Ectodermal cell (in vitro differentiated cells): ENCODE results near the gene ALDH3A1.
"Not testable (repeated sequence)": the region's sequence is repeated elsewhere in the genome, so short reads cannot be mapped to it uniquely, and the experiment has no call there.

Experiments
- H3K27ac ChIP-seq: 2 replicates; pipeline ENCODE4 v1.7.0; 2013; ENCODE audit warnings: mild to moderate bottlenecking, low read depth, low read length; ENCODE audit not compliant: insufficient read depth, poor library complexity, severe bottlenecking
- H3K27me3 ChIP-seq: 2 replicates; pipeline ENCODE4 v1.7.0; 2013; ENCODE audit warnings: mild to moderate bottlenecking, low read length; ENCODE audit not compliant: insufficient read depth, control insufficient read depth, poor library complexity, severe bottlenecking
- H3K36me3 ChIP-seq: one replicate; pipeline ENCODE4 v1.7.0; 2013; ENCODE audit warnings: low read length; ENCODE audit not compliant: control insufficient read depth, insufficient read depth
- H3K4me1 ChIP-seq: one replicate; pipeline ENCODE4 v1.7.0; 2013; ENCODE audit warnings: low read length; ENCODE audit not compliant: control insufficient read depth, insufficient read depth
- H3K4me3 ChIP-seq: 2 replicates; pipeline ENCODE4 v1.7.0; 2013; ENCODE audit warnings: low read depth, low read length, control low read depth; ENCODE audit not compliant: insufficient read depth
- H3K9me3 ChIP-seq: 2 replicates; pipeline ENCODE4 v1.7.0; 2013; ENCODE audit warnings: mild to moderate bottlenecking, low read length, moderate library complexity; ENCODE audit not compliant: control insufficient read depth
- WGBS, 2 experiments: methylation state at CpG; one replicate each; pipeline ENCODE4 v1.1.7; 2013; ENCODE audit warnings: missing lambda C conversion rate in 2 of 2; 5-methylcytosine and 5-hydroxymethylcytosine counted together

ALDH3A1 gene

DNA sequence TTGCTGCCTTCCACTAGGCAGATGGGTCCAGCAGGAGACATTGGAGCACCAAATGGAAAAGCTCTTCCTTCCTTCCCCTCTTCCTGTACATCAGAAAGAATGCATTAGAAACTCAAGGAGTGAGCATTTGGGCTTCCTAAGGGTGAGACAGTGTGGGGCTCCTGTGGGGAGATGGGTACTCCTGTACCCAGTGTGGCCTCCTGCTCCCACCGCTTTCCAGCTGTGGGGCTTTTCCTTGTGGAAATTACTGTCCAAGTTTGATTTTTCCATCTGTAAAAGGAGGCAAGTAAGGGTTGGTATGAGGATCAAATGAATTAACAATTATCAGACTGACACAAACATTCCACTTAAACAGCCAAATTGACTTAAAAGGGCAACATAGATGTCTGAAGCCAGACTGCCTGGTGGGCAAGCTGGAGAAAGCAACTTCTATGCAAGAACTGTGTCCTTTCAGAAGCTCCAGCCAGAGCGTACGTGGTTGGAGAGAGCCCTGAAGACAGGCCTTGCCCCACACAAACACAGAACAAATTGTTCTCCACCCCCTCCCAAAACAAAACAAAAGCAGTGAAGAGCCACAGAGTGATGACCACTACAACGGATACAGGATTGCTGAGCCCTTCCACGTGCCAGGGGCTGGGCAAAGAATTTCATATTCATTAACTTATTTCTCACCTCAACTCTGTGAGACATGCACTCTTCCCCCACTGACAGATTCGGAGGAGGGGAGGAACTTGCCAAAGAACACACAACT, 23.1 kb upstream of the ALDH3A1 start:
- Histone ChIP-seq H3K27me3 (no peaks in the 10 kb centered on the region), H3K9me3 (no peaks in the 10 kb centered on the region), H3K36me3 (no peaks in the 10 kb centered on the region), H3K27ac (no peak overlapping the region), H3K4me1 (no peaks in the 10 kb centered on the region), H3K4me3 (no peak overlapping the region)
- 89% methylated on average over 6 of the region's 6 CpGs for WGBS, 2 experiments

DNA sequence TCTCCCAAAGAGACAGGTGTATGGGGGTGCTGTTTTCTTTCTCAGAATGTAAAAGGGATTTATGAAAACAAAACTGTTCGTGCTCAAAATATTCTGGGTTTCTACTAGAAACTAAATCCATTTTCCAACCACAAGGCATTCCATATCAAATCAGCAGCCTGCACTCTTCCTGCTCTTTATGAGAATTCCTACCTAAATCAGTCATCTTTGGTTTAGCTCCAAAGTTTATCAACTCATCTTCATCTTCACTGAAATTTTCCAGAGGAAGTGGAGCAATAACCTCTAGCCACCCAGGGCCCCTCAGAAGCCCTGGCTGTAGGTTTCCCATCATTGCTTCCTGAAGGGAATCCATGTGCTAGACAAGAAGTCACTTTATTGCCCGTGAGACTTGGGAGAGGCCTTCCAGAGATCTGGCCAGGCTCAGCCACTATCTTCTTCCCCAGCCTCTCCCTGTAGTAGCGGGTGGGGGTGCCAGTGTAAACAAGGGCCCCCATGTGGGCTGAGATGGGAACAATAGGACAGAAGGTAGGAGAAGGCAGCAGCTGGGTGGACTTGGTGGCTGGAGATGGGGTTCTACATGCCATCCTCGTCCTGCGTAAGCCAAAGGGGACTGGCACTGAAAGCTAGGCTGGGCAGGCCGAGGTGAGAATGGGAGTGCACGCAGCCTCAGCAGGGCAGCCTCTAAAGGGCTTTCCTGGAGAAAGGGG, 22.0 kb upstream of the ALDH3A1 start:
- 92 to 93% methylated on average over 7 of the region's 7 CpGs for WGBS, 2 experiments
- no peak overlapping the region for H3K27ac ChIP-seq

DNA sequence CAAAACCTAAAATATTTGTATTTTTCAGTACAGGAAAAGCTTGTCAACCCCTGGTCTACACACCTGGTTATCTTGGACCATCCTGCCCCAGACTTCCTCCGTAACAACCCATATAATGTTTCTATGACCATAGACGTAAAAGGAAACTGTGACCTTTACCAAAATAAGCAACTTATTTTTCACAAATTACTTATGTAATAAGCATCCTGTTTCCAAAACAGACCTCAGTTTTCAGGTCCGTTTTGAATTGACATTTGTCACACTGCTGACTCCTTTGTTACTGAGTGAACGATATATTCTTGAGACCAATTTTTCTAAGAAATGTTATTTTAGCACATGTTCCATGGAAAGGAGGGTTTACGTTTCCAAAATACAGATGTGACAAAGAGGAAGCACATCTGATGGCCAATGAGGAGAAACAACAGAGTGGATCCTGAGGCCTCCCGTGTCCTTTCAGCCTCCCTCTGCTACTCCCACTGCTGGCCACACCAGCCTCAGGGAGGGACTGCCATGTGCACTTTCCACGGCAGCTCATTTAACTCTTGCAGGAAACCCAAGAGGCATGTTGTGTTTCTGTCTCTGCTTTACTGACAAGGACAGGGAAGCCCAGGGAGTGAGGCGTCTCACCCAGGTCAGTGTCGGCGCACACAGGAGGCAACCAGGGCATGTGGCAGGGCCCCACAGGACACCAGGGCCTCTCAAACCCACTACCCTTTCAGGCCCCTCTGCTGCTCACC, 20.1 kb upstream of the ALDH3A1 start:
- 83 to 84% methylated on average over 10 of the region's 10 CpGs for WGBS, 2 experiments
- Histone ChIP-seq H3K4me3 (no peak overlapping the region), H3K27ac (no peak overlapping the region), H3K36me3 (no peaks in the 10 kb centered on the region), H3K4me1 (no peaks in the 10 kb centered on the region), H3K9me3 (no peaks in the 10 kb centered on the region), H3K27me3 (no peaks in the 10 kb centered on the region)

More for the DNA sequence above, 22.0 kb upstream of the ALDH3A1 start:
- H3K27me3 ChIP-seq, result no peaks in the 10 kb centered on the region
- no peaks in the 10 kb centered on the region for H3K9me3 ChIP-seq
- H3K4me1 ChIP-seq, result no peaks in the 10 kb centered on the region
- H3K36me3 ChIP-seq, result no peaks in the 10 kb centered on the region
- no peak overlapping the region for H3K4me3 ChIP-seq

DNA sequence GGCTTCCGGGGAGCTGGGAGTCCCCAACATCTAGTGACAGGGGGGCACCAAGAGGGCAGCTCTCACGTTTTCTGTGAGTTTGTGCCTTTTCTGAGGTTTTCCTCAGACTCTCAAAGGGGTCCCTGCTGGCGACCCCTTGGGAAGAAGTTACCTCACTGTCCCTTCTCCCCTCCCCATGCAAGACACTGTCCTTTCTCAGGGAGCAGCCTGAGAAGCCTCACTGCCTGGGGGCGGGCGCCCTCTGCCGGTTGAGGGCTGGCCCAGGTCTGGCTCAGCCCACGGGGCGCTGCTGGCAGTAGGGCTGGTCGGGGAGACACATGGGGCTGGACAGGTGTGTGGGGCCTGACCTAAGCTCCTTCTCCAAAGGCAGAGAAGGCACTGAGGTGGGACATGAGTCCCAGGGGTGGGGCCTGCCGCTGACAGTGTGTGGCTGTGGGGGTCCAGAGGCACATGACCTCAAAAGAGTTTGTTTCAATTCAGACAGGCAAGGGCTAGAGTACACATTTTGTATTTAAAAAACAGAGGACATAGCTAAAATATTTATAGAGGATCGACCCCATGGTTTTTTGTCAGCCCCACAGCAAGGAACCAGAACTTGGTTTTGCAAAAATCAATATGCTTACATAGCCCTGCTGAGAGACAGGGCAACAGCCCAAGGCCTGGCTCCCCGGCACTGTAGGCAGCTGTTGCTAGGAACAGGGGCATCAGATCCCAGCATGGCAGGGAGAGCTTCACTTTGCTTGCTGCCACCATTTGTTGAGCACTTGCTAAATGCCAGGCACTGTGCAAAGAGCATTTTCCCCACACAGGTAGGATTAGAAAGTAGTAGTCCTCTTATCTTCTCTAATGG, 18.5 kb upstream of the ALDH3A1 start:
- no peaks in the 10 kb centered on the region for H3K9me3 ChIP-seq
- no peaks in the 10 kb centered on the region for H3K27me3 ChIP-seq
- H3K4me3 ChIP-seq, result no peak overlapping the region
- H3K4me1 ChIP-seq, result no peaks in the 10 kb centered on the region
- H3K36me3 ChIP-seq, result no peaks in the 10 kb centered on the region
- 25 to 28% methylated on average over 12 of the region's 12 CpGs for WGBS, 2 experiments
- H3K27ac ChIP-seq, result no peak overlapping the region

DNA sequence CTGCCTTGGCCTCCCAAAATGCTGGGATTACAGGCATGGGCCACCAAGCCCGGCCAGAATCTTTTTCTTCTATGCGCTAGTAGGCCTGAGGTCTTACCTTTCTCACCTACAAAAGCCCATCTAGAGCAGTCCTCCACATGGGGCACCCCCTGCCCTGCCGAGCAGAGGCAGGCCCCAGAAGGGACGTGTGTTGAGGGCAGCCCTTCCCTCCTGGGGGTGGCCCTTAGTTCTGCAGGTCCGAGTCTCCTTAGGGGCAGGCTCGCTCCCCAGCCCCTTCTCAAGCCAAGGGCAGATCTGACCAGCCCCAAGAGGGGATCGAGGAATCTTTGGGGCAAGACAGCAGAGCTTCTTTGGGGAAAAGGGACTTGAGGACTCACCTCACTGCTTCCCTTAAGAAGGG, 17.9 kb upstream of the ALDH3A1 start:
- H3K36me3 ChIP-seq, result no peaks in the 10 kb centered on the region
- H3K4me3 ChIP-seq, result no peak overlapping the region
- no peak overlapping the region for H3K27ac ChIP-seq
- no peaks in the 10 kb centered on the region for H3K9me3 ChIP-seq
- WGBS, 2 experiments, result 85 to 86% methylated on average over 7 of the region's 7 CpGs
- no peaks in the 10 kb centered on the region for H3K27me3 ChIP-seq
- no peaks in the 10 kb centered on the region for H3K4me1 ChIP-seq

DNA sequence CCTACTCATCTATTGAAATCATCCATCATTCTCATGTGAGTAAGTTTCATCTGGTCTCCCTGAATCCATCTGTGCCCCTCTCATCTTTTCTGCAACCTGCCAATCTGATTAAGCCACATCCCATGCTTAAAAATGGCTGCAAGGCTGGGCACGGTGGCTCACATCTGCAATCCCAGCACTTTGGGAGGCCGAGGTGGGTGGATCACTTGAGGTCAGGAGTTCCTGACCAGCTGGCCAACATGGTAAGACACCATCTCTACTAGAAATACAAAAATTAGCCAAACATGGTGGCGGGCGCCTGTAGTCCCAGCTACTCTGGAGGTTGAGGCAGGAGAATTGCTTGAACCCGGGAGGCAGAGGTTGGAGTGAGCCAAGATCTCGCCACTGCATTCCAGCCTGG, 15.9 kb upstream of the ALDH3A1 start:
- not testable (repeated sequence) for H3K4me3 ChIP-seq, H3K27ac ChIP-seq, H3K9me3 ChIP-seq, H3K4me1 ChIP-seq, H3K27me3 ChIP-seq, H3K36me3 ChIP-seq
- 85 to 94% methylated on average over 6 of the region's 6 CpGs for WGBS, 2 experiments

DNA sequence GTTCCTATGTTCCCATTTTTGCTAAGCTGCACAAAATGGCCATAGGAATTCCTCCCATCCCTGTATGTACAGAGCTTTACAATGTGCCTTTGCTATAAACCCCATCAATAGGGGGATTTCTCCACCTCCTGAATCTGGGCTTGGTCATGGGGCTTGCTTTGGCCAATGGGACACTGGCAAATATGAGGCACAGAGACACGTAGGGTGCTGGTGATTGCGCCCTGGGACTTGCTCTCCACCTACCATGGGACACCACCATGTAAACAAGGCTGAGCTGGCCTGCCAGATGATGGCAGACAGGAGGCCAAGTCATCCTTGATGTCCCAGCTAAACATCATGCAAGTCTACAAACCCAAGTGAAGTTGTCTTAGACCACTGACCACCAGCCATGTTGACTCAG, 15.3 kb upstream of the ALDH3A1 start:
- no peaks in the 10 kb centered on the region for H3K4me1 ChIP-seq
- H3K36me3 ChIP-seq, result no peaks in the 10 kb centered on the region
- 90 to 94% methylated on average over 2 of the region's 2 CpGs for WGBS, 2 experiments
- H3K4me3 ChIP-seq, result no peak overlapping the region
- no peak overlapping the region for H3K27ac ChIP-seq
- H3K9me3 ChIP-seq, result no peaks in the 10 kb centered on the region
- no peaks in the 10 kb centered on the region for H3K27me3 ChIP-seq

DNA sequence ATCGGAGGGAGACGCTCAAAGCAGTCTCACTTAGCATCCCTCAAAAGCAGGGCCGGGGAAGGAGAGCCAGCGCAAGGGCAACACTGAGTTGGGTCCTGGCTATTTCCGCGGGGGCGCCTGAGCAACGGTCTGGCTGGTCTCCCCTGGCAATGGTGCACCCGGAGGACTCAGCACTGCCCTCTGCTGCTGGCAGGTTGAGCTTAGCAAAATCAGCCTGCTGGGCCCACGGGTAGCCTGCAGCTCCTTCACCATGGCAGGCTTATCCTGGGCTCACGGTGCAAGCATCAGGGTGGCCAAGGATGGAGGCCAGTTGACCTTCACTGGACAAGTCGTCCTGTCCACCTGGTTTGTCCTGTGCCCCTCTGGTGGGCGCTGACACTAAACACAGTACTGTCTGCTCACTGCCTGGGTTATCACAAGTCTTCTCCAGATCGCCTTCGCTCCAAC, 14.4 kb upstream of the ALDH3A1 start:
- Histone ChIP-seq H3K9me3 (no peaks in the 10 kb centered on the region), H3K27ac (no peak overlapping the region), H3K36me3 (no peaks in the 10 kb centered on the region), H3K4me1 (no peaks in the 10 kb centered on the region), H3K27me3 (no peaks in the 10 kb centered on the region), H3K4me3 (no peak overlapping the region)
- 27% methylated on average over 15 of the region's 15 CpGs for WGBS, 2 experiments

DNA sequence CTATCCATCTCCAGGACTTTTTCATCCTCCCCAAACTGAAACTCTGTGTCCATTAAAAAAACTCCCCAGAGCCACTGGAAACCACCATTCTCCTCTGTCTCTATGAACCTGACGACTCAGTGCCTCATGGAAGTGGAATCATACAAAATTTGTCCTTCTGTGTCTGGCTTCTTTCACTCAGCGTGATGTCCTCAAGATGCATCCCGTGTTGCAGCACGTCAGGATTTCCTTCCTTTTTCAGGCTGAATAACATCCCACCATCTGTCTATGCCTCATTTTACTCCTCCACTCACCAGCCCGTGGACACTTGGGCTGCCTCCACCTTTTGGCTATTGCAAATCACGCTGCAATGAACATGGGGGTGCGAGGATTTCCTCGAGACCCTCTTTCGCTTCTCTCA, 12.6 kb upstream of the ALDH3A1 start:
- Histone ChIP-seq H3K4me1 (no peaks in the 10 kb centered on the region), H3K36me3 (no peaks in the 10 kb centered on the region), H3K27me3 (no peaks in the 10 kb centered on the region), H3K9me3 (no peaks in the 10 kb centered on the region), H3K27ac (no peak overlapping the region), H3K4me3 (no peak overlapping the region)
- 93% methylated on average over 9 of the region's 9 CpGs for WGBS, 2 experiments
